K562 (cell line): ENCODE measurements around the gene FANCG. TPM values are rescaled to one million over a fixed set of nuclear protein-coding genes. Genes with fewer than 3 reads are reported as not detected.

Experiments used
- CTBP1 ChIP-seq: fragments of 450-650 bp; IDR thresholded peaks from 2 replicates; pipeline ENCODE4 v1.6.1; 2016; ENCODE audit warnings: borderline replicate concordance
- ELF1 ChIP-seq: fragments of 200-800 bp; sonication (Bioruptor generic); IDR thresholded peaks from 2 replicates; pipeline ENCODE4 v1.6.1; 2016; ENCODE audit warnings: missing genetic modification characterization, missing compliant biosample characterization
- GTF2B ChIP-seq: IDR thresholded peaks from 2 replicates; pipeline ENCODE4 v1.6.1; 2011; ENCODE audit not compliant: insufficient read length; ENCODE audit errors: extremely low read depth
- HBP1 ChIP-seq: fragments of 450-650 bp; formaldehyde crosslinking; IDR thresholded peaks from 2 replicates; pipeline ENCODE4 v1.4.0; 2022; ENCODE audit warnings: missing genetic modification characterization
- HMG20A ChIP-seq: fragments of 450-650 bp; formaldehyde crosslinking; conservative IDR thresholded peaks from 2 replicates; pipeline ENCODE4 v1.4.0; 2020; ENCODE audit warnings: mild to moderate bottlenecking, mixed read lengths
- MXI1 ChIP-seq: IDR thresholded peaks from 2 replicates; pipeline ENCODE4 v1.6.1; 2011; ENCODE audit warnings: low read depth, mild to moderate bottlenecking, improper control_type of control experiment, low read length
- NFIX ChIP-seq: fragments of 250-450 bp; sonication (Bioruptor Pico); IDR thresholded peaks from 2 replicates; pipeline ENCODE4 v1.4.0; 2020; ENCODE audit warnings: low read depth, mild to moderate bottlenecking, moderate library complexity
- PML ChIP-seq: IDR thresholded peaks from 2 replicates; pipeline ENCODE4 v1.6.1; 2012; ENCODE audit warnings: low read length, inconsistent platforms
- TEAD1 ChIP-seq, 2 experiments: fragments of 450-650 bp in 1 of 2; sonication (generic) in 1 of 2; formaldehyde crosslinking; IDR thresholded peaks; 2 replicates each; pipeline versions ENCODE4 v1.4.0 to v1.8.0; 2020 to 2022; ENCODE audit warnings: mild to moderate bottlenecking in 2 of 2, missing genetic modification reagents in 1 of 2
- ZBTB5 ChIP-seq: fragments of 450-650 bp; IDR thresholded peaks from 2 replicates; pipeline ENCODE4 v1.6.1; 2017; ENCODE audit warnings: antibody characterized with exemption
- ZNF165 ChIP-seq: fragments of 250-450 bp; sonication (Bioruptor Pico); IDR thresholded peaks from 2 replicates; pipeline ENCODE4 v1.4.0; 2020; ENCODE audit warnings: borderline replicate concordance
- ZNF592 ChIP-seq: fragments of 450-650 bp; IDR thresholded peaks from 2 replicates; pipeline ENCODE4 v1.6.1; 2017; ENCODE audit warnings: antibody characterized with exemption, mild to moderate bottlenecking
- polyA plus RNA-seq, 8 experiments: library from polyadenylated mRNA; depleted of rRNA in 4 of 8; stranded (reverse) in 5 of 8; unstranded in 3 of 8; fragments of >200 nt; fragmentation: Nextera tagmentation in 2 of 8; fragmentation: Illumina TruSeq in 1 of 8; extraction: Ambion mirVana in 2 of 8; extraction: Trizol in 1 of 8; gene quantifications; 2 replicates each; pipeline versions ENCODE4 v1.2.1 to v1.2.3, GENCODE V29; 2011 to 2014; ENCODE audit warnings: inconsistent platforms in 1 of 8, missing spikeins in 1 of 8
- total RNA-seq, 7 experiments: library from RNA; depleted of rRNA in 6 of 7; stranded (reverse); fragments of >200 nt in 6 of 7; fragmentation: Illumina TruSeq in 2 of 7; extraction: Trizol in 2 of 7; gene quantifications; 2 replicates each; pipeline versions ENCODE4 v1.2.1 to v1.2.3, GENCODE V29; 2011 to 2021; ENCODE audit warnings: low replicate concordance in 1 of 7

The FANCG gene
- total and polyA plus RNA-seq, 9 of the 15 experiments (the other 6 are each of a cell fraction or from before 2014, with no cell fraction given): 7.5 to 43.9 (median 31.0) TPM

- no peak for TF ChIP-seq ZBTB5
- TF ChIP-seq ELF1 (tag): no peak
- peak; percentile 36; the same call in 1 of the 2 replicates for TF ChIP-seq CTBP1
- no peak for TF ChIP-seq HBP1 (CRISPR knock-in tag)
- TF ChIP-seq HMG20A (CRISPR knock-in tag): no peak
- no peak for TF ChIP-seq ZNF592
- no peak for TF ChIP-seq NFIX (CRISPR knock-in tag)
- peak; percentile 10; the same call in 1 of the 2 replicates for TF ChIP-seq MXI1
- no peak for TF ChIP-seq GTF2B
- TF ChIP-seq TEAD1 (CRISPR knock-in tag; IDR thresholded peaks at IDR 0.05): peak in 1 of 2 experiments; percentile 72; a peak in 1 of 4 replicates
- no peak for TF ChIP-seq PML
- TF ChIP-seq ZNF165: no peak
Measured at GRCh38 chr9:35079426-35080341, at the start of gene FANCG (continued).
